Activated CD4-positive, alpha-beta T cell treated with anti-CD3 and anti-CD28 coated beads, Interleukin-2, amount 10 ng/mL, durations not matched to agents 7 days and 5 days (primary cell): ENCODE measurements around the gene PTPRE. TPM values are rescaled to one million over a fixed set of nuclear protein-coding genes. Genes with fewer than 3 reads are reported as not detected.

ENCODE experiments used
- CTCF ChIA-PET: fragments of 350-600 bp; sonication (Branson Sonifier 250); formaldehyde crosslinking; loops from one replicate; lab custom pipeline; 2021; ENCODE audit warnings: antibody characterized with exemption; lab: Charles Lee
- POLR2A ChIA-PET: fragments of 350-600 bp; sonication (Branson Sonifier 250); formaldehyde crosslinking; loops from one replicate; lab custom pipeline; 2021; ENCODE audit warnings: antibody characterized with exemption; lab: Charles Lee
- DNase-seq: peaks from one replicate; pipeline ENCODE4 v3.0.0-alpha.2; 2020
- H3K27ac Mint-ChIP-seq: one replicate; pipeline ENCODE4 v1.8.0; 2021; ENCODE audit warnings: mild to moderate bottlenecking, moderate library complexity, mixed read lengths
- H3K27me3 Mint-ChIP-seq: one replicate; pipeline ENCODE4 v1.8.0; 2021; ENCODE audit warnings: mixed read lengths
- H3K36me3 Mint-ChIP-seq: one replicate; pipeline ENCODE4 v1.8.0; 2021; ENCODE audit warnings: low read depth, mixed read lengths
- H3K4me1 Mint-ChIP-seq: one replicate; pipeline ENCODE4 v1.8.0; 2021; ENCODE audit warnings: mixed read lengths
- H3K4me3 Mint-ChIP-seq: one replicate; pipeline ENCODE4 v1.8.0; 2021; ENCODE audit warnings: mild to moderate bottlenecking, moderate library complexity, mixed read lengths
- H3K9me3 Mint-ChIP-seq: one replicate; pipeline ENCODE4 v1.8.0; 2021; ENCODE audit warnings: mixed read lengths
- total RNA-seq, 2 experiments: library from RNA; stranded (reverse); gene quantifications; one replicate each; pipeline ENCODE4 v1.2.3, GENCODE V29; 2021

The PTPRE gene
- total RNA-seq, 2 experiments from 2014 or later: 24.1 to 25.6 TPM

DNA sequence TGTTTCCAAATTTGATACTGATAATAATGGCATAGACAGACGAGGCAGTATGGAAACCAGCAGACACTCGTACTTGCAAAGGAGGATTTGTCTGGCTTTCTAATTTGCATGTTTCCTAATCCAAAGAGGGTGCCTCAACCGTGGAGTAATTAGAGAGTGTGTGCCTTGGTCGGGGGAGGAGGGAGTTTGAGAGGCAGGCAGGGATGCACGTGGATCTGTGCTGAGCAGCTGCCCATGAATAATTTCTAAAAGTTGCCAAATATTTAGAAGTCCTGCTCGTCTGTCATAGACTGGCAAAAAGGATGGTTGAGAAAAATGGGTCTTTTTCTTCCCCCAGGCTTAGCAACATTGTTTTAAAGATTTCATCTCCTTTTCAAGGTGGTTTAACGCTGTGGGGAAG lies 69.4 kb downstream of the PTPRE start:
- no peak for DNase-seq
- Mint-ChIP-seq H3K9me3 (peaks cover 5% of the 10 kb centered on the region), H3K27me3 (peaks cover 11% of the 10 kb centered on the region), H3K4me1 (peaks cover 6% of the 10 kb centered on the region), H3K4me3 (no peak overlapping the region), H3K27ac (no peak overlapping the region), H3K36me3 (no peaks in the 10 kb centered on the region)
- CTCF ChIA-PET: interaction anchor here (1.1 to 1.7 kb wide), 2 partner anchors 12 to 59 kb away, joined by 3 read pairs; no protein-coding TSS in a partner anchor
- POLR2A ChIA-PET: no interaction called here

DNA sequence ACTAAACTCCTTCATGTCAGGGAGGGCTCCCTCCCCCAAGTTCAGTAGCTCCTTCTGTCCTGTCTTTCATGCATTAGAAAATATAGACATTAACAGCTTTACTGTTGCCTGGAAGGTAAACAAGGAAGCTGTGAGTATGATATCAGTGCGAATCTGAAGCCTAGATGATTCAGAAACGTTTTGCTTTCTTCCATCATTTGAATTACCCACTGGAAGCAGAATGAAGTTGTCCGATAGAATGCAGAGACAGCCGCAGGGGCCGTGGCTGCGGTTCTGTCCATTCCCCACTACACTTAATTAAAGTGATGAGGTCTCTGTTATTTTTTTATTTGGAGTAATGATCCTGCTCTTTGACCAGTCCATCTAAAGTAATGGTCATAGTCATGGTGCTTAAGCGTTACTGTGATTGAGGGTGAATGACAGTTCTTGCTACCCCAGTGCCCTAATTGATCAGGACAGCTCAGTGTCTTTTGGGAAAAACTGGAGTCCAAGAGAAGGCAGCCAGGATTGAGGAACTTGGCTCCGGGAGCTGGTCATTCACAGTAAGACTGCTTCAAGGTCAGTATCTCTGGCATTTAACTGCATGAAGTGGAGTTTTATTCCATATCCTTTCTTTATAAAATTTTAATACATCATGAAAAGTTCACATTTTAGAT lies 69.9 kb downstream of the PTPRE start:
- Mint-ChIP-seq H3K9me3 (peaks cover 6% of the 10 kb centered on the region), H3K4me1 (peaks cover 6% of the 10 kb centered on the region), H3K4me3 (no peak overlapping the region), H3K27ac (no peak overlapping the region), H3K27me3 (peaks cover 11% of the 10 kb centered on the region), H3K36me3 (no peaks in the 10 kb centered on the region)
- ChIA-PET POLR2A (no interaction called here), CTCF (interaction anchor here (1.1 to 1.7 kb wide), 3 partner anchors 12 to 92 kb away, joined by 3 read pairs; no protein-coding TSS in a partner anchor)
- DNase-seq: no peak

DNA sequence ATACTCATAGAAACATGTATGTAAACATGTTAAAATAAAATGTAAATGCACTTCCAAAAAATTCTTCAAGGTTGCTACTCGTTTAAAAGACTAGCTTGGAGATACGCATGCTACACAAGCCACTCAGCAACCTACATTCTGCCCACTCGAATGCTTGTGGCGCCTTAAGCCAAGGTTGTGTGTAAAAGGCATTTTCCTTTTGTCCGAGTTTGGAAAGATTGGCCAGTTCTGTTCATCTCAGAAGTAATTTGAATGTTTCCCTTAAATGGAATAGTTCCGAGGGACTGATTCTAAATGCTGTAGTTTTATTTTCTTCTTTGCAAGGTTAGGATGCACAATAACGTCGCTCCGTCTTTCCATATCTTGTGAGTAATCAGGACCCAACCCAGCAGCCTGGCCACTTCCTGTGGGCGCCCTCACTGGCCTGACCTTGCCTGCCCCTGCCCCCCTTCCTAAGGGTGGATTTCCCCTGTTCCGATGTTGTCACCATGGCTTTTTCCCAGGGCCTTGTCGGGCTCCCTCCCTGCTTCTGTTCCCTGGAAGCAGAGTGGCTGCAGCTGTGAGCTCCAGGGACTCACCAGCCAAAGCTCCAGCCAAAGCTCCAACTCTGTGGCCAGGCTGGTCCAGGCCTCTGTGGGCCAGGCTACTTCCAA lies 70.6 kb downstream of the PTPRE start:
- H3K4me1 Mint-ChIP-seq: peaks cover 6% of the 10 kb centered on the region
- CTCF ChIA-PET: interaction anchor here (1.1 to 1.7 kb wide), 3 partner anchors 11 to 92 kb away, joined by 3 read pairs; no protein-coding TSS in a partner anchor
- no peak overlapping the region for H3K27ac Mint-ChIP-seq
- H3K4me3 Mint-ChIP-seq: no peak overlapping the region
- H3K9me3 Mint-ChIP-seq: peaks cover 7% of the 10 kb centered on the region
- peaks cover 11% of the 10 kb centered on the region for H3K27me3 Mint-ChIP-seq
- DNase-seq: no peak
- no peaks in the 10 kb centered on the region for H3K36me3 Mint-ChIP-seq
- POLR2A ChIA-PET: no interaction called here

DNA sequence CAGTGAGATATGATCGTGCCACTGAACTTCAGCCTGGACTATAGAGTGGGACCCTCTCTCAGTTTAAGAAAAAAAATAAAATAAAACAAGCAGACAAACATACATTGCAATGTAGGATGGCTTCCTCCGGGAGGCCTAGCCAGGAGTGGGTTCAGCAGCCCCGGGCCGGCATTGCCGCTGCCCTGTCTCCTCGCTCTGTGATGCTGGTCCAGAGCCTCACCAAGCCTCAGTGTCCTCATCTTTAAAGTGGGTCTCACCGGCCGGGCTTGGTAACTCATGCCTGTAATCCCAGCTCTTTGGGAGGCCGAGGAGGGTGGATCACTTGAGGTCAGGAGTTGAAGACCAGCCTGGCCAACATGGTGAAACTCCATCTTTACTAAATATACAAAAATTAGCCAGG lies 71.6 kb downstream of the PTPRE start:
- no peak for DNase-seq
- ChIA-PET POLR2A (no interaction called here), CTCF (interaction anchor here (1.2 kb wide), 1 partner anchor 33 kb away, joined by 3 read pairs; no protein-coding TSS in a partner anchor)
- H3K27me3 Mint-ChIP-seq: peaks cover 11% of the 10 kb centered on the region
- peaks cover 7% of the 10 kb centered on the region for H3K9me3 Mint-ChIP-seq
- peaks cover 8% of the 10 kb centered on the region for H3K4me1 Mint-ChIP-seq
- H3K4me3 Mint-ChIP-seq: no peak overlapping the region
- H3K36me3 Mint-ChIP-seq: no peaks in the 10 kb centered on the region
- no peak overlapping the region for H3K27ac Mint-ChIP-seq

DNA sequence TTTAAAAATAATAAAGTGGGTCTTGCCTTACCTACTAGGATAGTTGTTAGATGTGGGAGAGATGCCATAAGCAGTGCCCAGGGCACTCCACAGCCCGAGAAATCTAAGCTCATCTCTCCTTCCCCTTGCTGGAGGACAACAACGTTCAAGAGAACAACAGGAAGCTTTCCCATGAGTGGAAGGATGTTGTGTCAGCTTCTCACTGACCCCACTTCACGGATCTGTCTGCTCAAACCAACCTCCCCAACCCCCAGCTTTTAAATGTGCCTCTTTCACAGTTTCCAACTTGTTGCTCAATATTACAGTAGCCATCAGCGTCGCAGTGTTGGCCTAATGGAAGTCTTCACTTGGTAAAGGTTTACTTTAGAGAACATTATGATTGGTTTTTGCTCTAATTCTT lies 72.1 kb downstream of the PTPRE start:
- H3K27ac Mint-ChIP-seq: no peak overlapping the region
- POLR2A ChIA-PET: no interaction called here
- no peak overlapping the region for H3K4me3 Mint-ChIP-seq

DNA sequence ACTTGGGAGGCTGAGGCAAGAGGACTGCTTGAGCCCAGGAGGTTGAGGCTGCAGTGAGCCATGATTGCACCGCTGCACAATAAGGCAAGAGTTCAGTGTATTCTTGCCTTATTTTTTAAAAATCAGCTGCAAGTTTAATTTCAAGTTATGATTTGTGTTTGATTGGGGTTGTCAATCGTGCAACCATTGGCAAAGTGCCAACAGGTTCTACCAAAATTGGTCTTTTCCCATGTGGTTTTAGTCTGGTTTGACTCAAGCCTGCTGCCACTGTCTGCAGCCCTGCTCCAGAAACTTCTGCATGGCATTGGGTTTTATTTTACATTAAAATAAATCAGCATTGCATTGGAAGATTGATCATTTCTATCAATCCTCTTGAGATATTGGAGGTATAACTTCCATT lies 72.7 kb downstream of the PTPRE start:
- POLR2A ChIA-PET: no interaction called here

More for the DNA sequence above, 72.1 kb downstream of the PTPRE start:
- Mint-ChIP-seq H3K27me3 (peaks cover 6% of the 10 kb centered on the region), H3K9me3 (peaks cover 7% of the 10 kb centered on the region), H3K4me1 (peaks cover 14% of the 10 kb centered on the region), H3K36me3 (no peaks in the 10 kb centered on the region)
- DNase-seq: no peak
- CTCF ChIA-PET: interaction anchor here (1.2 kb wide), 1 partner anchor 33 kb away, joined by 3 read pairs; no protein-coding TSS in a partner anchor

DNA sequence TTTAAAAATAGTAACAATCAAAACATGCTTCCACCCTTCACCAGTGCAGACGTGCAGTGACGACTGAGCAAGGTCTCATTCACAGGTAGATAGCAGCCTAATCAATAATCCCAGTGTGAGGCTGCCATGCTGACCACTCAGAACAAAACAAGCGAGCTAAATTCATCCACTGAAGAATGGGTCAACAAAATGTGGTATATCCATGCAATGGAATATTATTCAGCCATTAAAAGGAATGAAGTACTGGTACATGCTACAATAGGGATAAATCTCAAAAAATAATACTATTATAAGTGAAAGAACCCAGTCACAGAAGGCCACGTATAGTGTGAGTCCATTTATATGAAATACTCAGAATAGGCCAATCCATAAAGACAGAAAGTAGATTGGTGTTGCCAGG lies 74.0 kb downstream of the PTPRE start:
- no peak overlapping the region for H3K4me3 Mint-ChIP-seq
- H3K36me3 Mint-ChIP-seq: no peaks in the 10 kb centered on the region
- no peaks in the 10 kb centered on the region for H3K27me3 Mint-ChIP-seq
- H3K9me3 Mint-ChIP-seq: peaks cover 7% of the 10 kb centered on the region
- CTCF ChIA-PET: interaction anchor here (0.6 to 2.5 kb wide), 5 partner anchors 10 to 126 kb away, joined by 3 to 5 read pairs (median 4); partner anchors contain the start of gene PTPRE
- H3K27ac Mint-ChIP-seq: no peak overlapping the region
- peaks cover 20% of the 10 kb centered on the region for H3K4me1 Mint-ChIP-seq
- POLR2A ChIA-PET: no interaction called here
- no peak for DNase-seq

More for the DNA sequence above, 72.7 kb downstream of the PTPRE start:
- no peak overlapping the region for H3K27ac Mint-ChIP-seq
- peaks cover 18% of the 10 kb centered on the region for H3K4me1 Mint-ChIP-seq
- peaks cover 2% of the 10 kb centered on the region for H3K27me3 Mint-ChIP-seq
- CTCF ChIA-PET: no interaction called here
- no peak overlapping the region for H3K4me3 Mint-ChIP-seq
- H3K36me3 Mint-ChIP-seq: no peaks in the 10 kb centered on the region
- peaks cover 7% of the 10 kb centered on the region for H3K9me3 Mint-ChIP-seq
- no peak for DNase-seq

DNA sequence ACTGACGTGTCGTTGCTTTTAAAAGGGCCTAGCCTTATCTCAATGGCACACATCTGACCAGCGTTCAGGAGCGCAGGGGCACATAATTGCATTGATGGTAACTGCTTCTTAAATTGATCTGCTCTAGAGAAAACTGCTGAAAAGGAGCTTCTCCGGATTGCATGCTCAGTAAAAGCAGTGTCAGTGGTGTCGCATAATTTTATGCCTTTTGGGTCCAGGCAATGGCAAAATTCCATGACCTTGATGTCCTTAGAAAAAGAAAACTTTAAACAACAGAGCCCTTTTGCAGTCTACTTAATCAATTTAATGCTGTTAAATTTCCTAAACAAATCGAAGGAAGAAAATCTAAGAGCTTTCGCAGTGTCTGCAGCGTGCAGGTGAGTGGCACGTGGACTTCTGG lies 75.7 kb downstream of the PTPRE start:
- H3K9me3 Mint-ChIP-seq: peaks cover 7% of the 10 kb centered on the region
- no peak overlapping the region for H3K4me3 Mint-ChIP-seq
- H3K27ac Mint-ChIP-seq: no peak overlapping the region
- H3K36me3 Mint-ChIP-seq: no peaks in the 10 kb centered on the region
- CTCF ChIA-PET: interaction anchor here (2.5 kb wide), 1 partner anchor 28 kb away, joined by 5 read pairs; no protein-coding TSS in a partner anchor
- H3K27me3 Mint-ChIP-seq: no peaks in the 10 kb centered on the region
- POLR2A ChIA-PET: no interaction called here
- peaks cover 22% of the 10 kb centered on the region for H3K4me1 Mint-ChIP-seq
- DNase-seq: no peak

DNA sequence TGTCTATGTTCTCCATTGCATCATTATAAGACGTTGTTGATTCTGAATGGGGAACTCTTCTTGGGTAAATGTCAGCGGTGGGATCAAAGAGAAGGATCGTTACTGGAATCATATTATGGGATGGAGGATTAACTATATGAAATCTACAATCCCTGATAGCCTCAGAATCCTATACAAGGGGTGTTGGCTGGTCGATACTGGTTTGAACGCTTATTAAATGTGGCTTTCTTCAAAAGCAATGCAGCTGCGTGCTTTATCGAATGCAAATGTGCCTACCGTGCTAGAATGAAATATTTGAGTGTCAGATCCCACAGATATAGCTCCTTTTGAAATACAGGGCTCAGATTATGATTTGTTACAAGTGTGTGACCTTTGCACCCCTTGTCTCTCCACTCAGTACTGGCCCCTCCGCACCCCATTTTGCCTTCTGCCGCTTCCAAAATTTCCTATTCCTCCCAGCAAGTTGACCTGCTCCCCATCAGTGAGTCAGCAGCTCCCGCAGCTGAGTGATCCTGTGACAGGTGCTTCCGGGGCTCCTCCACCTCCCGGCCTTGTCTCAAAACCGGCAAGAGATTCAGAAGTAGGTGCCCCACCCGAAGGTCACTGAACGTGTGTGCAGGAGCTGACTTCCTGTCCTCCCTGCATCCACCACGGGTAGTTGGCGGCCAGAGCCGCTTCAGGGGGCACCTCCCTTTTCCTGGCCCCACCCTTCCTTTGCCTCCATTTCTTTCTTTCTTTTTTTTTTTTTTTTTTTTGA lies 76.6 kb downstream of the PTPRE start:
- Mint-ChIP-seq H3K9me3 (peaks cover 7% of the 10 kb centered on the region), H3K27ac (peak overlapping the region; percentile 56), H3K36me3 (no peaks in the 10 kb centered on the region), H3K4me1 (peaks cover 20% of the 10 kb centered on the region), H3K4me3 (no peak overlapping the region), H3K27me3 (no peaks in the 10 kb centered on the region)
- ChIA-PET CTCF (interaction anchor here (0.7 to 2.5 kb wide), 3 partner anchors 8 to 144 kb away, joined by 3 to 5 read pairs (median 3); no protein-coding TSS in a partner anchor), POLR2A (no interaction called here)
- DNase-seq: peak; percentile 9

DNA sequence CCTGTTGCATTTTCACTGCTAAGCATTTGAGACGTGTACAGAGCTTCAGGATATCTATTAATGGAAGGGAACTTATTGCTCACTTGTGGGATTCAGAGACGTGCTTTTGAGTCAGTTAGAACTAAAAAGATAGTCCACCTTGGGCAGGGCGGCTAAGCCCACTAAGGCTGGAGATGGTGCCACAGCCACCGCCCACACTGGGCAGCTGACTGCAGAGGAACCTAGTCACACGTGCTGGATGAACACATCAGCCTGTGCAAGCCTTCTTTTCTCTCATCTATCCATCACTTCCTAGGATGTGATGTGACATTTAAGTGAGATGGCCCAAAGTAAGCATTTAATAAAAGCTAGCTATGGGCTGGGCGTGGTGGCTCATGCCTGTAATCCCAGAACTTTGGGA lies 78.0 kb downstream of the PTPRE start:
- CTCF ChIA-PET: interaction anchor here (1.0 kb wide), 1 partner anchor 78 kb away, joined by 3 read pairs; the partner anchor contains the start of gene PTPRE
- Mint-ChIP-seq H3K27me3 (no peaks in the 10 kb centered on the region), H3K4me3 (no peak overlapping the region), H3K9me3 (peaks cover 4% of the 10 kb centered on the region), H3K4me1 (peaks cover 26% of the 10 kb centered on the region), H3K36me3 (no peaks in the 10 kb centered on the region), H3K27ac (no peak overlapping the region)
- POLR2A ChIA-PET: no interaction called here
- no peak for DNase-seq

DNA sequence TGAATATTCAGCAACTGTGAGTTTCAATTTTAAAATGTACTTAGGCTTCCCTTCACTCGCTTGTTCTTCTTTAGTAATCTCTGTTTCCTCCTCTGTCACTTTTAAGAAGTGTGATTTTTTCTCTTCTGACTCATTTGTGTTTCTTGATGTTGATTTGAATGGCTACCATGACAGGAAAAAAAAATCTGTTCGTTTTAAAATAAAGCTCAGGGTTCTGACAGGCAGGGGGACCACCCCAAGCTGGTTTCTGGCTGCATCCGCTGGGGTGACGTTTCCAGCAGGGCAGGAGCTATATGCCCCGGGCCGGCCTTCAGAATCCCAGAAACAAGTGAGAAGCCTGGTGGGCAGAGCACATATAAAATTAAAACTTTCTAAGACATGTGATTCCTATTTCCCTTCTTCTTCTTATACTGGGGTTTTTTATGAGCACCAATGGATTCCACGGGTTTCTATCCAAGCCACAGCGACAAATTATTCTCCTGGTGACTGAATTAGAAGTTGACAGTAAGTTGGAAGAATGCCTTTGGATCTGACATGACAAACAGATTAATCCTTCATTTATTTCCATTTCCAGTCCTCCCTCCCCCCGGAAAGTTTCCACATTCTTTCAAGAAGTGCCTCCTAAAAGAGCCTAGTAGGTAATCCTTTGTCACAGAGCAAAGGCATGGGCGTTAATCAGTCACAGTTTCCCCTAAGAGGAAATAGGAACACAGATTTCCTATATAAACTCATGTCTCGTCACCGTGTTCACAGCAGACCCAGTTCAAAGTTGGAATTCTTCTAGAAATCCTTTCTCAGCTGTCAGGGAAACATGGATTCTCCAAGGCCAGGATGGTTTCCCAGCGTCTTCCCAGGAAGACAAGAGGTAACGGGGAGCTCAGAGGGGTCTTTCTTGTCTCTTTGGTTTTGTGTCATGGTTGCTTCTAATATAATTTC lies 79.9 kb downstream of the PTPRE start:
- Mint-ChIP-seq H3K36me3 (no peaks in the 10 kb centered on the region), H3K9me3 (peaks cover 2% of the 10 kb centered on the region), H3K4me1 (peaks cover 40% of the 10 kb centered on the region), H3K27ac (no peak overlapping the region), H3K4me3 (no peak overlapping the region), H3K27me3 (no peaks in the 10 kb centered on the region)
- no peak for DNase-seq
- POLR2A ChIA-PET: interaction anchor here (0.6 kb wide), 1 partner anchor 550 kb away, joined by 3 read pairs; no protein-coding TSS in a partner anchor
- CTCF ChIA-PET: interaction anchor here (0.8 to 1.0 kb wide), 2 partner anchors 67 to 80 kb away, joined by 3 to 4 read pairs; partner anchors contain the start of gene PTPRE
